Common myeloid progenitor, CD34-positive (primary cell): Measurements from ENCODE around the gene SNX11.

Source experiments
- CTCF ChIA-PET: fragments of 350-600 bp; sonication (Branson Sonifier 250); formaldehyde crosslinking; loops from one replicate; lab custom pipeline; 2021; ENCODE audit warnings: antibody characterized with exemption; lab: Charles Lee
- POLR2A ChIA-PET: fragments of 350-600 bp; sonication (Branson Sonifier 250); formaldehyde crosslinking; loops from one replicate; lab custom pipeline; 2021; ENCODE audit warnings: antibody characterized with exemption; lab: Charles Lee
- DNase-seq, 3 donors: peaks; one replicate each; pipeline versions ENCODE4 v3.0.0 to v3.0.0-alpha.2; 2013
- H3K27ac ChIP-seq, 2 experiments: 1 replicate in 1 of 2; 2 replicates in 1 of 2; pipeline ENCODE4 v1.7.0; 2013; ENCODE audit warnings: inconsistent platforms in 2 of 2, low read length in 2 of 2, mild to moderate bottlenecking in 2 of 2, low read depth in 1 of 2, moderate library complexity in 1 of 2; ENCODE audit not compliant: severe bottlenecking in 2 of 2, insufficient read depth in 1 of 2, poor library complexity in 1 of 2
- H3K27me3 ChIP-seq, 5 experiments: replicated peaks in 2 of 5; 1 replicate in 3 of 5; 2 replicates in 2 of 5; pipeline versions ENCODE4 v1.6.1 to v1.7.0; 2013; ENCODE audit warnings: low read length in 4 of 5, mild to moderate bottlenecking in 2 of 5, moderate library complexity in 2 of 5, inconsistent platforms in 1 of 5; ENCODE audit not compliant: insufficient read depth in 5 of 5, control insufficient read depth in 4 of 5
- H3K36me3 ChIP-seq, 4 experiments: 1 replicate in 2 of 4; 2 replicates in 2 of 4; pipeline versions ENCODE4 v1.6.1 to v1.7.0; 2013; ENCODE audit warnings: low read length in 3 of 4, control low read depth in 1 of 4, mild to moderate bottlenecking in 1 of 4; ENCODE audit not compliant: control insufficient read depth in 4 of 4, insufficient read depth in 4 of 4
- H3K4me1 ChIP-seq, 4 experiments: 1 replicate in 3 of 4; 2 replicates in 1 of 4; pipeline versions ENCODE4 v1.6.1 to v1.7.1; 2013; ENCODE audit warnings: low read length in 3 of 4, mild to moderate bottlenecking in 3 of 4, control low read depth in 1 of 4, inconsistent platforms in 1 of 4, moderate library complexity in 1 of 4; ENCODE audit not compliant: control insufficient read depth in 4 of 4, insufficient read depth in 4 of 4; ENCODE audit errors: control extremely low read depth in 1 of 4
- H3K4me3 ChIP-seq, 7 experiments: 1 replicate in 4 of 7; 2 replicates in 3 of 7; pipeline versions ENCODE4 v1.5.1 to v1.7.0; 2013; ENCODE audit warnings: mild to moderate bottlenecking in 7 of 7, low read length in 6 of 7, moderate library complexity in 6 of 7, inconsistent platforms in 2 of 7, low read depth in 2 of 7, control low read depth in 1 of 7; ENCODE audit not compliant: insufficient read depth in 4 of 7, control insufficient read depth in 1 of 7; ENCODE audit errors: extremely low read depth in 1 of 7
- H3K9me3 ChIP-seq, 5 experiments: 1 replicate in 4 of 5; 2 replicates in 1 of 5; pipeline versions ENCODE4 v1.6.1 to v1.7.1; 2013; ENCODE audit warnings: low read length in 4 of 5, mild to moderate bottlenecking in 2 of 5, inconsistent platforms in 1 of 5, low read depth in 1 of 5, moderate library complexity in 1 of 5; ENCODE audit not compliant: control insufficient read depth in 4 of 5, insufficient read depth in 2 of 5; ENCODE audit errors: control extremely low read depth in 1 of 5
- WGBS: methylation state at CpG from one replicate; pipeline ENCODE4 v1.1.5; 2013; ENCODE audit not compliant: insufficient coverage; 5-methylcytosine and 5-hydroxymethylcytosine counted together

The SNX11 gene

DNA sequence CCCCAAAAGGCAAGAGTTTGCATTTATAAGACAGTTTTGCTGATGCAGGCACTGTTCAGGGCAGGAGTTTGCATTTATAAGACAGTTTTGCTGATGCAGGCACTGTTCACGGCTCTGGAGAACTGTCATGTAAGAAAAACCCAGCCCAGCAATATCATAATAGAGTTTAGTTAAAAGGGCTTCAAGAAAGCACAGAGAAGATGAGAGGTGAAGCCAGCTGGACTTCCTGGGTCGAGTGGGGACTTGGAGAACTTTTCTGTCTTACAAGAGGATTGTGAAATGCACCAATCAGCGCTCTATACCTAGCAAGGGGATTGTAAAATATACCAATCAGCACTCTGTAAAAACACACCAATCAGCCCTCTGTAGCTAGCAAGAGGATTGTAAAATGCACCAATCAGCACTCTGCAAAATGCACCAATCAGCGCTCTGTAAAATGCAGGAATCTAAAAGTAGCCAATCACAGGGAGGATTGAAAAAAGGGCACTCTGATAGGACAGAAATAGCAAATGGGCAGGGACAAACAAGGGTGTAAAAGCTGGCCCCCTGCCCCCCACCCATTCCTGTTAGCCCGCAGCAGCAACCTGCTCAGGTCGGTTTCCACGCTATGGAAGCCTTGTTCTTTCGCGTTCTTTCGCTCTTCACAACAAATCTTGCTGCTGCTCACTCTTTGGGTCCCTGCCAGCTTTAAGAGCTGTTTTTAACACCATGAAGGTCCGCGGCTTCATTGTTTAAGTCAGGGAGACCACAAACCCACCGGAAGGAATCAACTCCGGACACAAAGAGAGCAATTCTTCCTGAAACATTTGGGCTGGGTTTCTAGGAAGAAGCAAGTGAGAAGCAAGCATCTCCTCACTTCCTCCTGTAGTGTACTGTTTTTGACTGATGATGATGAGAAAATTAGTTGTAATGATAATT, 4.5 kb upstream of the SNX11 start:
- no peaks in the 10 kb centered on the region for H3K36me3 ChIP-seq
- H3K4me1 ChIP-seq: peaks cover 14 to 40% (median 34%) of the 10 kb centered on the region in 4 experiments
- CTCF ChIA-PET: interaction anchor here (0.9 to 1.1 kb wide), 3 partner anchors 13 to 27 kb away, joined by 3 read pairs; no protein-coding TSS in a partner anchor
- peak; percentile 74 to 92 (median 91) for DNase-seq
- no peak overlapping the region for H3K27ac ChIP-seq
- peak overlapping the region in 5 of 7 experiments; percentile 0 to 59 (median 10) for H3K4me3 ChIP-seq
- 19% methylated on average over 11 of the region's 14 CpGs for WGBS
- H3K27me3 ChIP-seq: no peaks in the 10 kb centered on the region
- POLR2A ChIA-PET: no interaction called here
- H3K9me3 ChIP-seq: no peaks in the 10 kb centered on the region

DNA sequence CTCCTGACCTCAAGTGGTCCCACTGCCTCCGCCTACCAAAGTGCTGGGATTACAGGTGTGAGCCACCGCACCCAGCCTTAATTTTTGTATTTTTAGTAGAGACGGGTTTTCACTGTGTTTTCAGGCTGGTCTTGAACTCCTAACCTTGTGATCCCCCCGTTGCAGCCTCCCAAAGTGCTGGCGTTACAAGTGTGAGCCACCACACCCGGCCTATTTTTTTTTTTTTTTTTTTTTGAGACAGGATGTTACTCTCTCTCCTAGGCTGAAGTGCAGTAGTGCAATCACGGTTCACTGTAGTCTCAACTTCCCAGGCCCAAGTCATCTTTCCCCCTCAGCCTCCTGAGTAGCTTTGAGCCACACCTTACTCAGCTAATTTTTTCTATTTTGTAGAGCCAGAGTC, 3.1 kb upstream of the SNX11 start:
- Histone ChIP-seq H3K4me3 (no peak overlapping the region), H3K4me1 (peaks cover 17 to 49% (median 42%) of the 10 kb centered on the region in 4 experiments), H3K27me3 (no peaks in the 10 kb centered on the region), H3K27ac (no peak overlapping the region), H3K36me3 (no peaks in the 10 kb centered on the region), H3K9me3 (no peaks in the 10 kb centered on the region)
- ChIA-PET CTCF (interaction anchor here (1.1 kb wide), 1 partner anchor 25 kb away, joined by 3 read pairs; no protein-coding TSS in a partner anchor), POLR2A (no interaction called here)
- 100% methylated on average over 1 of the region's 7 CpGs for WGBS
- no peak for DNase-seq

DNA sequence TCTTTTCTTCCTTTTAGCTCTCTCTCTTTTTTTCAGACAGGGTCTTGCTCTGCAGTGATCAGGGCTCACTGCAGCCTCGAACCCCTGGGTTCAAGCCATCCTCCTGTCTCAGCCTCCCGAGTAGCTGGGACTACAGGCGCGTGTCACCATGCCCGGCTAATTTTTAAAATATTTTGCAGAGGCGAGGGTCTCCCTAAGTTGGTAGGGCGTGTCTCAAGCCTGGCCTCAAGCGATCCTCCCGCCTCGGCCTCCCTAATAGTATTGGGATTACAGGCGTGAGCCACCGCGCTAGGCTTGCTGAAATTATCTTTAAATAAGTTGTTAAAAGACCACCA, 797 bp upstream of the SNX11 start:
- no peaks in the 10 kb centered on the region for H3K27me3 ChIP-seq
- H3K4me1 ChIP-seq: peaks cover 24 to 48% (median 30%) of the 10 kb centered on the region in 4 experiments
- WGBS: 64% methylated on average over 12 of the region's 13 CpGs

DNA sequence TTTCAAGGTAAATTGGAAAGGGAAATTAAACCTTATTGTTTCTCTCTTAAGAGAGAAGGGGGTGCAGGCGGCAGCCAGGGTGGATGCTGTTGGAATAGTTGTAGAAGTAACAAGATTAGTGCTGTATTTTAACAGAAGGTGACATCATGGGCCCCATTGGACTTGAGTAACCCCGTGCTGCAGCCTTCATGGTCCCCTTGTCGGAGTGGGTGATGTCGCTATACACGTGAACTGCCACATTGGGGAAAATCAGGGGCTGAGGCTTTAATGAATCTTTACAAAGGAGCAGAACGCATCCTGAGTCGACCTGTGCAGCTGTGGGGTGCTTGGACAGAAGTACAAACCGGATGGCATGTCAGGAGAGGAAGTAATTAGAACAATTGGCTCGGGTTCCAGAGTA, 3.2 kb downstream of the SNX11 start:
- Histone ChIP-seq H3K4me1 (peaks cover 19 to 41% (median 21%) of the 10 kb centered on the region in 4 experiments), H3K9me3 (no peaks in the 10 kb centered on the region), H3K4me3 (no peak overlapping the region), H3K27me3 (no peaks in the 10 kb centered on the region), H3K27ac (no peak overlapping the region), H3K36me3 (peaks cover 2 to 11% (median 4%) of the 10 kb centered on the region in 4 experiments)
- no peak for DNase-seq
- ChIA-PET CTCF (interaction anchor here (3.0 kb wide), 1 partner anchor 23 kb away, joined by 11 read pairs; no protein-coding TSS in a partner anchor), POLR2A (no interaction called here)
- 86% methylated on average over 9 of the region's 9 CpGs for WGBS

More for the DNA sequence above, 797 bp upstream of the SNX11 start:
- no peaks in the 10 kb centered on the region for H3K36me3 ChIP-seq
- peak overlapping the region; percentile 77 to 95 (median 85) for H3K4me3 ChIP-seq
- no peak for DNase-seq
- no peaks in the 10 kb centered on the region for H3K9me3 ChIP-seq
- ChIA-PET CTCF (interaction anchor here (0.9 to 2.5 kb wide), 7 partner anchors 9 to 80 kb away, joined by 3 to 9 read pairs (median 4); no protein-coding TSS in a partner anchor), POLR2A (interaction anchor here (2.0 kb wide), 1 partner anchor 12 kb away, joined by 7 read pairs; no protein-coding TSS in a partner anchor)
- peak overlapping the region in 1 of 2 experiments; percentile 84 for H3K27ac ChIP-seq

DNA sequence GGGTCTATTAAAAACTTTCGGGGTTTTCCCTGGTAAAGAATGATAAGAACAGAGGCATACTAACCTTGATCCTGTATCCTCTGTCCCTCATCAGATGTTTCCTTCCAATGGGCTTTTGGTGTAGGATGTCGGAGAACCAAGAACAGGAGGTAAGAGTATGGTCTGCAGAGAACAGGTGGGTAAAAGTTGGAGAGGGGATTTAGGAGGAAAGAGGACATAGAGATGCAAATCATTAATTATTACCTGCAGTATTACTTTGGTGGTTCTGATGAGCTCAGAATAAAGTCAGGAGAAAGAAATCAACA, 4.3 kb downstream of the SNX11 start:
- no peaks in the 10 kb centered on the region for H3K9me3 ChIP-seq
- H3K27me3 ChIP-seq: no peaks in the 10 kb centered on the region
- DNase-seq: no peak
- no peak overlapping the region for H3K27ac ChIP-seq
- H3K4me3 ChIP-seq: no peak overlapping the region
- POLR2A ChIA-PET: no interaction called here
- 90% methylated on average over 2 of the region's 2 CpGs for WGBS
- peaks cover 2 to 11% (median 6%) of the 10 kb centered on the region in 4 experiments for H3K36me3 ChIP-seq
- CTCF ChIA-PET: interaction anchor here (1.0 to 3.0 kb wide), 6 partner anchors 9 to 31 kb away, joined by 3 to 11 read pairs (median 4); no protein-coding TSS in a partner anchor
- peaks cover 12 to 32% (median 17%) of the 10 kb centered on the region in 4 experiments for H3K4me1 ChIP-seq

- Histone ChIP-seq H3K4me3 (no peak overlapping the region), H3K36me3 (peaks cover 5 to 18% (median 11%) of the 10 kb centered on the region in 4 experiments), H3K4me1 (peaks cover 5 to 27% (median 12%) of the 10 kb centered on the region in 4 experiments), H3K27ac (peak overlapping the region in 1 of 2 experiments; percentile 22), H3K9me3 (no peaks in the 10 kb centered on the region), H3K27me3 (no peaks in the 10 kb centered on the region)
- peak in 2 of 3 donors; percentile 33 to 41 for DNase-seq
- WGBS: 33% methylated on average over 1 of the region's 5 CpGs
- ChIA-PET CTCF (interaction anchor here (1.3 to 3.0 kb wide), 5 partner anchors 9 to 45 kb away, joined by 3 to 11 read pairs (median 6); no protein-coding TSS in a partner anchor), POLR2A (no interaction called here)
These were observed 5.7 kb downstream of the SNX11 start for GRCh38 chr17:48113201-48113676.
